ENCODE results near the gene PRUNE2. TPM values are rescaled to one million over a fixed set of nuclear protein-coding genes. Genes with fewer than 3 reads are reported as not detected.

Gene PRUNE2
- total and polyA plus RNA-seq, 4 donors = 3.8 to 18.1 (median 7.8) TPM

- no peak overlapping the region for H3K4me3 ChIP-seq
- H3K36me3 ChIP-seq (ENCODE audit: control insufficient read depth in 4 of 4, insufficient read depth in 4 of 4, low read length in 4 of 4) = no peaks in the 10 kb centered on the region
- H3K27ac ChIP-seq (ENCODE audit: low read depth in 1 of 2, low read length in 1 of 2) = no peak overlapping the region
- TF ChIP-seq, protein P1, sequence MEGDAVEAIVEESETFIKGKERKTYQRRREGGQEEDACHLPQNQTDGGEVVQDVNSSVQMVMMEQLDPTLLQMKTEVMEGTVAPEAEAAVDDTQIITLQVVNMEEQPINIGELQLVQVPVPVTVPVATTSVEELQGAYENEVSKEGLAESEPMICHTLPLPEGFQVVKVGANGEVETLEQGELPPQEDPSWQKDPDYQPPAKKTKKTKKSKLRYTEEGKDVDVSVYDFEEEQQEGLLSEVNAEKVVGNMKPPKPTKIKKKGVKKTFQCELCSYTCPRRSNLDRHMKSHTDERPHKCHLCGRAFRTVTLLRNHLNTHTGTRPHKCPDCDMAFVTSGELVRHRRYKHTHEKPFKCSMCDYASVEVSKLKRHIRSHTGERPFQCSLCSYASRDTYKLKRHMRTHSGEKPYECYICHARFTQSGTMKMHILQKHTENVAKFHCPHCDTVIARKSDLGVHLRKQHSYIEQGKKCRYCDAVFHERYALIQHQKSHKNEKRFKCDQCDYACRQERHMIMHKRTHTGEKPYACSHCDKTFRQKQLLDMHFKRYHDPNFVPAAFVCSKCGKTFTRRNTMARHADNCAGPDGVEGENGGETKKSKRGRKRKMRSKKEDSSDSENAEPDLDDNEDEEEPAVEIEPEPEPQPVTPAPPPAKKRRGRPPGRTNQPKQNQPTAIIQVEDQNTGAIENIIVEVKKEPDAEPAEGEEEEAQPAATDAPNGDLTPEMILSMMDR (IDR thresholded peaks at IDR 0.05; ENCODE audit: control extremely low read depth, extremely low read depth) = no peak
- no peaks in the 10 kb centered on the region for H3K9me3 ChIP-seq (ENCODE audit: control insufficient read depth in 4 of 4, insufficient read depth in 3 of 4, low read length in 3 of 4)
- ATAC-seq (ENCODE audit: insufficient read depth, low FRiP score) = no peak
- no peak overlapping the region for H3K9ac ChIP-seq (ENCODE audit: insufficient read depth in 1 of 2, low read length in 2 of 2)
- WGBS, 2 donors = 62 to 69% methylated on average over 2 of the region's 2 CpGs
- DNase-seq = no peak
- peaks cover 0 to 2% (median 0%) of the 10 kb centered on the region in 3 donors for H3K27me3 ChIP-seq (ENCODE audit: control insufficient read depth in 3 of 3, insufficient read depth in 3 of 3, low read length in 2 of 3)
- H3K4me1 ChIP-seq (ENCODE audit: control insufficient read depth in 5 of 5, insufficient read depth in 5 of 5, low read length in 5 of 5) = no peaks in the 10 kb centered on the region
Observed at GRCh38 chr9:76798527-76798926, 107.4 kb downstream of the PRUNE2 start.

- Histone ChIP-seq H3K36me3 (ENCODE audit: control insufficient read depth in 4 of 4, insufficient read depth in 4 of 4, low read length in 4 of 4) (no peaks in the 10 kb centered on the region), H3K4me1 (ENCODE audit: control insufficient read depth in 5 of 5, insufficient read depth in 5 of 5, low read length in 5 of 5) (no peaks in the 10 kb centered on the region), H3K4me3 (no peak overlapping the region), H3K9me3 (ENCODE audit: control insufficient read depth in 4 of 4, insufficient read depth in 3 of 4, low read length in 3 of 4) (no peaks in the 10 kb centered on the region), H3K27me3 (ENCODE audit: control insufficient read depth in 3 of 3, insufficient read depth in 3 of 3, low read length in 2 of 3) (peaks cover 0 to 2% (median 0%) of the 10 kb centered on the region in 3 donors), H3K9ac (ENCODE audit: insufficient read depth in 1 of 2, low read length in 2 of 2) (no peak overlapping the region), H3K27ac (ENCODE audit: low read depth in 1 of 2, low read length in 1 of 2) (no peak overlapping the region)
- TF ChIP-seq, protein P1 (IDR thresholded peaks at IDR 0.05; ENCODE audit: control extremely low read depth, extremely low read depth) = no peak
- 70 to 81% methylated on average over 5 of the region's 5 CpGs for WGBS, 2 donors
- DNase-seq (no peak), ATAC-seq (ENCODE audit: insufficient read depth, low FRiP score) (no peak)
Observed at GRCh38 chr9:76796296-76796695, 109.6 kb downstream of the PRUNE2 start.

- ATAC-seq (ENCODE audit: insufficient read depth, low FRiP score) = no peak
Observed at GRCh38 chr9:76793784-76794431, 112.0 kb downstream of the PRUNE2 start.

More at GRCh38 chr9:76793784-76794431, 112.0 kb downstream of the PRUNE2 start:
- no peak overlapping the region for H3K27ac ChIP-seq (ENCODE audit: low read depth in 1 of 2, low read length in 1 of 2)
- H3K27me3 ChIP-seq (ENCODE audit: control insufficient read depth in 3 of 3, insufficient read depth in 3 of 3, low read length in 2 of 3) = peaks cover 0 to 2% (median 0%) of the 10 kb centered on the region in 3 donors
- no peak overlapping the region for H3K4me3 ChIP-seq
- H3K9ac ChIP-seq (ENCODE audit: insufficient read depth in 1 of 2, low read length in 2 of 2) = no peak overlapping the region
- H3K36me3 ChIP-seq (ENCODE audit: control insufficient read depth in 4 of 4, insufficient read depth in 4 of 4, low read length in 4 of 4) = no peaks in the 10 kb centered on the region
- TF ChIP-seq, protein P1 (IDR thresholded peaks at IDR 0.05; ENCODE audit: control extremely low read depth, extremely low read depth) = no peak
- 92 to 97% methylated on average over 15 of the region's 15 CpGs for WGBS, 2 donors
- H3K9me3 ChIP-seq (ENCODE audit: control insufficient read depth in 4 of 4, insufficient read depth in 3 of 4, low read length in 3 of 4) = no peaks in the 10 kb centered on the region
- H3K4me1 ChIP-seq (ENCODE audit: control insufficient read depth in 5 of 5, insufficient read depth in 5 of 5, low read length in 5 of 5) = no peaks in the 10 kb centered on the region
- DNase-seq = no peak
